HepG2 (cell line): Measurements from ENCODE around the gene OCSTAMP. TPM values are rescaled to one million over a fixed set of nuclear protein-coding genes. Genes with fewer than 3 reads are reported as not detected.

Experiments used
- ATAC-seq: fragments of 200-7000 bp; cut with Tn5 transposase; 3 replicates; pipeline ENCODE4 v1.9.1; 2020; ENCODE audit warnings: mild to moderate bottlenecking, moderate library complexity
- BruUV-seq: library from RNA; stranded (reverse); fragments of 400-500 nt; replicated peaks from 2 replicates; lab custom pipeline; 2021; lab: Mats Ljungman, UMichigan
- CTCF ChIA-PET: fragments of 300-600 bp; formaldehyde crosslinking; extraction: SDS; loops from one replicate; lab custom pipeline; 2021; ENCODE audit warnings: low total read pairs, inconsistent platforms, low intra/inter-chr PET ratio; lab: Yijun Ruan, JAX
- POLR2A ChIA-PET: fragments of 350-600 bp; sonication (Branson Sonifier 250); formaldehyde crosslinking; loops from one replicate; lab custom pipeline; 2020; ENCODE audit warnings: antibody characterized with exemption, inconsistent platforms; lab: Yijun Ruan, JAX
- DNase-seq: peaks from one replicate; pipeline ENCODE4 v3.0.0-alpha.2; 2015; ENCODE audit warnings: low spot score
- FAIRE-seq: peaks from 3 replicates; lab custom pipeline; 2011; peaks lifted over from hg19 to GRCh38; lab: Jason Lieb, UNC
- H2AFZ ChIP-seq: one replicate; pipeline ENCODE4 v1.6.1; 2011; ENCODE audit warnings: low read length, inconsistent platforms
- H3K27ac ChIP-seq: fragments of 300-600 bp; 3 replicates; pipeline ENCODE4 v1.8.0; 2011; ENCODE audit warnings: mixed run types, mild to moderate bottlenecking, mixed read lengths, low read length, inconsistent platforms; ENCODE audit not compliant: insufficient read depth; ENCODE audit errors: extremely low read length
- H3K27me3 ChIP-seq, 2 experiments: fragments of 200-600 bp in 1 of 2; 2 replicates in 1 of 2; 3 replicates in 1 of 2; pipeline versions ENCODE4 v1.6.0 to v1.8.0; 2011; ENCODE audit warnings: low read length in 2 of 2, mild to moderate bottlenecking in 2 of 2, moderate library complexity in 2 of 2, inconsistent platforms in 1 of 2; ENCODE audit not compliant: insufficient read depth in 2 of 2, control insufficient read depth in 1 of 2
- H3K36me3 ChIP-seq, 2 experiments: fragments of 200-600 bp in 1 of 2; replicated peaks in 1 of 2; 2 replicates in 1 of 2; 3 replicates in 1 of 2; pipeline versions ENCODE4 v1.5.1 to v1.8.0; 2011; ENCODE audit warnings: low read length in 2 of 2, inconsistent platforms in 1 of 2; ENCODE audit not compliant: insufficient read depth in 2 of 2, control insufficient read depth in 1 of 2
- H3K4me1 ChIP-seq: 2 replicates; pipeline ENCODE4 v1.5.1; 2012; ENCODE audit warnings: low read length, inconsistent platforms; ENCODE audit not compliant: insufficient read depth
- H3K4me2 ChIP-seq: 2 replicates; pipeline ENCODE4 v1.6.0; 2011; ENCODE audit warnings: low read depth, low read length, inconsistent platforms
- H3K4me3 ChIP-seq, 3 experiments: fragments of 200-600 bp in 1 of 3; sonication (generic), shearing (Covaris generic) in 1 of 3; replicated peaks in 1 of 3; 2 replicates each; pipeline ENCODE4 v1.5.1; 2011 to 2016; ENCODE audit warnings: low read length in 3 of 3, inconsistent platforms in 2 of 3, low read depth in 2 of 3, mild to moderate bottlenecking in 2 of 3, control low read depth in 1 of 3, mixed read lengths in 1 of 3; ENCODE audit not compliant: insufficient read depth in 1 of 3
- H3K79me2 ChIP-seq: one replicate; pipeline ENCODE4 v1.6.1; 2011; ENCODE audit warnings: low read length, inconsistent platforms; ENCODE audit not compliant: insufficient read depth
- H3K9ac ChIP-seq: 2 replicates; pipeline ENCODE4 v1.6.0; 2011; ENCODE audit warnings: mild to moderate bottlenecking, low read depth, low read length, inconsistent platforms; ENCODE audit not compliant: insufficient read depth
- H3K9me3 ChIP-seq: 2 replicates; pipeline ENCODE4 v1.5.1; 2012; ENCODE audit warnings: mild to moderate bottlenecking, low read length
- H4K20me1 ChIP-seq: 2 replicates; pipeline ENCODE4 v1.6.0; 2011; ENCODE audit warnings: inconsistent platforms, mild to moderate bottlenecking, low read length, moderate library complexity; ENCODE audit not compliant: insufficient read depth
- CCAR2 ChIP-seq: fragments of 200-400 bp; formaldehyde crosslinking; optimal IDR thresholded peaks from 2 replicates; pipeline ENCODE3; 2018; ENCODE audit warnings: low read depth, mild to moderate bottlenecking, low read length, moderate library complexity
- ELK4 ChIP-seq: sonication (generic); formaldehyde crosslinking; IDR thresholded peaks from 2 replicates; pipeline ENCODE4 v1.9.0; 2021; ENCODE audit warnings: missing genetic modification reagents, borderline replicate concordance
- FUBP1 ChIP-seq: sonication (generic); formaldehyde crosslinking; IDR thresholded peaks from 2 replicates; pipeline ENCODE4 v1.5.1; 2020; ENCODE audit warnings: missing genetic modification reagents, mild to moderate bottlenecking, borderline replicate concordance
- GABPB1 ChIP-seq: IDR thresholded peaks from 2 replicates; pipeline ENCODE4 v1.6.1; 2016; ENCODE audit warnings: mild to moderate bottlenecking, missing genetic modification reagents, moderate library complexity, missing compliant biosample characterization
- KDM4B ChIP-seq: sonication (generic); formaldehyde crosslinking; IDR thresholded peaks from 2 replicates; pipeline ENCODE4 v1.4.0; 2020; ENCODE audit warnings: missing genetic modification reagents
- PITX1 ChIP-seq: sonication (generic); formaldehyde crosslinking; IDR thresholded peaks from 2 replicates; pipeline ENCODE4 v1.5.1; 2020; ENCODE audit warnings: mild to moderate bottlenecking, missing genetic modification reagents
- PLRG1 ChIP-seq: fragments of 450-650 bp; conservative IDR thresholded peaks from 2 replicates; pipeline ENCODE4 v1.6.1; 2016
- ZBTB37 ChIP-seq: sonication (generic); formaldehyde crosslinking; IDR thresholded peaks from 2 replicates; pipeline ENCODE4 v1.4.0; 2020; ENCODE audit warnings: mild to moderate bottlenecking, missing genetic modification reagents
- ZMYM3 ChIP-seq: sonication (generic); formaldehyde crosslinking; IDR thresholded peaks from 2 replicates; pipeline ENCODE4 v1.5.1; 2020; ENCODE audit warnings: mild to moderate bottlenecking, missing genetic modification reagents
- ZNF549 ChIP-seq: sonication (generic); formaldehyde crosslinking; IDR thresholded peaks from 2 replicates; pipeline ENCODE4 v1.5.0; 2020; ENCODE audit warnings: missing genetic modification reagents
- ZNF629 ChIP-seq: sonication (generic); formaldehyde crosslinking; conservative IDR thresholded peaks from 2 replicates; pipeline ENCODE4 v1.5.0; 2020; ENCODE audit warnings: missing genetic modification reagents
- ZNF768 ChIP-seq: sonication (generic); formaldehyde crosslinking; IDR thresholded peaks from 2 replicates; pipeline ENCODE4 v1.4.0; 2020; ENCODE audit warnings: missing genetic modification reagents
- WGBS: methylation state at CpG from one replicate; pipeline ENCODE4 v1.1.6; 2017; ENCODE audit warnings: low lambda C conversion rate; 5-methylcytosine and 5-hydroxymethylcytosine counted together
- in situ Hi-C: cut with HindIII; loops from 2 replicates; pipeline ENCODE4 v1.10.0; 2017; ENCODE audit warnings: low pct_unique_long_range_greater_than_20kb; ENCODE audit not compliant: extremely low pct_ligation_motif_present
- intact Hi-C: fragments of 100-400 bp; cut with micrococcal nuclease; formaldehyde crosslinking; loops from one replicate; pipeline ENCODE4 v1.10.0; 2022; ENCODE audit not compliant: unreplicated experiment
- polyA plus RNA-seq, 8 experiments: library from polyadenylated mRNA; depleted of rRNA in 3 of 8; stranded (reverse) in 7 of 8; unstranded in 1 of 8; fragments of >200 nt; fragmentation: Illumina TruSeq in 4 of 8; extraction: Trizol in 4 of 8; gene quantifications; 2 replicates each; pipeline versions ENCODE4 v1.2.1 to v1.2.3, GENCODE V29; 2011 to 2016; ENCODE audit warnings: low read depth in 4 of 8, missing spikeins in 1 of 8, mixed read lengths in 1 of 8; ENCODE audit not compliant: insufficient read depth in 1 of 8
- total RNA-seq, 5 experiments: library from RNA; depleted of rRNA; stranded (reverse); fragments of >200 nt; fragmentation: Illumina TruSeq; extraction: Trizol; gene quantifications; 2 replicates each; pipeline ENCODE4 v1.2.3, GENCODE V29; 2016; ENCODE audit warnings: low read depth in 1 of 5
- TF ChIP-seq, protein P1 (sequence below): sonication (generic); formaldehyde crosslinking; IDR thresholded peaks from 2 replicates; pipeline ENCODE4 v1.4.0; 2020; ENCODE audit warnings: missing genetic modification reagents, mild to moderate bottlenecking, borderline replicate concordance

OCSTAMP gene
- total and polyA plus RNA-seq, 2 of the 13 experiments (the other 11 are each of a cell fraction or from before 2014, with no cell fraction given), result not detected

DNA sequence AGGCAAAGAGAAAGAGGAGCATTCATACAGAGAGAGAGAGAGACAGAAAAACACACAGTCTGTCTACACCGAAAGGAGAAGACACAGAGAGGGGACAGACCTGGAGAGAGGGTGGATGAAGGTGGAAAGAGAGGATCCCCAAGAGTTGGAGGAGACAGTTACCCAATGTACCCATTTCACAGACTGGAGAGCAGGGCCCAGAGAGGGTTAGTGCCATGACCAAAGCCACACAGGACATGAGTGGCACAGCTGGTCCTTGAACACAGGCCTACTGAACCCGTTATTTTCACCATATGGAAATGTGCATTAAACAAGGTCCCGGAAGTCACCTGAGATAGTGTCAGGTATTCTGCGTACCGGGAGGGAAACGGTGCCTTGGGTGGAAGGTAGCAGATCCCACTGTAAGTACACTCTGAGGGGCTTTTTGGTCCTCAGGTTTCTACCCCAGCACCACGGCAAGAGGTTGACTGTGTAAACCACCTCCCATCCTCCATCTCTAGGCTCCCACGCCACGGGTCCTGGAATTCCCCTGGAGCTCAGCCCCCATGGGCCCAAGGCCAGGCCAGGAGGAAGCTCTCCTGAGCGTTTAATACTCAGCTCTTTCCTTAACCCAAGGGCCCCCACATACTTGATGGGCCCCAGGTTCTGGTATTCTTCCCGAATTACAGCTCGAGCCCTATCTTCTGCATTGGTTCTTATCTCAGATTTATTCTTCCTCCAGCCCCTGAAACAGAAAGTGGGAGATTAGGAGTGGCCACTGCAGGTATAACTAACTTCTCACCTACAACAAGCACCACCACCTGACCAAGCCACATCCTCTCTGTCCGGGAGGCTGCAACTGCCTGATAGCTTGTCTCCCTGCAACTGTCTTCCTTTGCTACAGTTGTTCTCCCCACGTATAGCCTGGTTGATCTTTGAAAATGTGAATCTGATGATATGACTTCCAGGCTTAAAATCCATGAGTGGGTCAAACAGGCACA is 38.4 kb upstream of the OCSTAMP start:
- DNase-seq (no peak), ATAC-seq (no peak), FAIRE-seq (no peak)
- Histone ChIP-seq H3K79me2 (no peaks in the 10 kb centered on the region), H2AFZ (no peak overlapping the region), H3K4me1 (peaks cover 15% of the 10 kb centered on the region), H3K27me3 (no peaks in the 10 kb centered on the region), H3K36me3 (peaks cover 22 to 29% of the 10 kb centered on the region in 2 experiments; a peak in 4 of 5 replicates), H3K4me2 (no peak overlapping the region), H4K20me1 (no peaks in the 10 kb centered on the region), H3K9me3 (no peaks in the 10 kb centered on the region), H3K9ac (no peak overlapping the region), H3K27ac (no peak overlapping the region), H3K4me3 (no peak overlapping the region)
- POLR2A ChIA-PET, result no interaction called here
- CTCF ChIA-PET, result no interaction called here
- intact Hi-C loops (no loop called here), in situ Hi-C loops (no loop called here)
- WGBS, result 94% methylated on average over 14 of the region's 14 CpGs
- BruUV-seq, result no TSS peak
- TF ChIP-seq CCAR2 (no peak), FUBP1 (no peak), ZNF629 (CRISPR knock-in tag) (peak; percentile 89), ZNF768 (CRISPR knock-in tag) (peak; percentile 93), ZBTB37 (CRISPR knock-in tag) (no peak), ZNF549 (no peak), ZMYM3 (peak; percentile 73), PITX1 (CRISPR knock-in tag) (no peak), ELK4 (no peak), KDM4B (CRISPR knock-in tag) (no peak), GABPB1 (no peak), PLRG1 (0 out of 2 replicates have a peak, but pooled peaks have one; percentile 45)
- TF ChIP-seq, protein P1, sequence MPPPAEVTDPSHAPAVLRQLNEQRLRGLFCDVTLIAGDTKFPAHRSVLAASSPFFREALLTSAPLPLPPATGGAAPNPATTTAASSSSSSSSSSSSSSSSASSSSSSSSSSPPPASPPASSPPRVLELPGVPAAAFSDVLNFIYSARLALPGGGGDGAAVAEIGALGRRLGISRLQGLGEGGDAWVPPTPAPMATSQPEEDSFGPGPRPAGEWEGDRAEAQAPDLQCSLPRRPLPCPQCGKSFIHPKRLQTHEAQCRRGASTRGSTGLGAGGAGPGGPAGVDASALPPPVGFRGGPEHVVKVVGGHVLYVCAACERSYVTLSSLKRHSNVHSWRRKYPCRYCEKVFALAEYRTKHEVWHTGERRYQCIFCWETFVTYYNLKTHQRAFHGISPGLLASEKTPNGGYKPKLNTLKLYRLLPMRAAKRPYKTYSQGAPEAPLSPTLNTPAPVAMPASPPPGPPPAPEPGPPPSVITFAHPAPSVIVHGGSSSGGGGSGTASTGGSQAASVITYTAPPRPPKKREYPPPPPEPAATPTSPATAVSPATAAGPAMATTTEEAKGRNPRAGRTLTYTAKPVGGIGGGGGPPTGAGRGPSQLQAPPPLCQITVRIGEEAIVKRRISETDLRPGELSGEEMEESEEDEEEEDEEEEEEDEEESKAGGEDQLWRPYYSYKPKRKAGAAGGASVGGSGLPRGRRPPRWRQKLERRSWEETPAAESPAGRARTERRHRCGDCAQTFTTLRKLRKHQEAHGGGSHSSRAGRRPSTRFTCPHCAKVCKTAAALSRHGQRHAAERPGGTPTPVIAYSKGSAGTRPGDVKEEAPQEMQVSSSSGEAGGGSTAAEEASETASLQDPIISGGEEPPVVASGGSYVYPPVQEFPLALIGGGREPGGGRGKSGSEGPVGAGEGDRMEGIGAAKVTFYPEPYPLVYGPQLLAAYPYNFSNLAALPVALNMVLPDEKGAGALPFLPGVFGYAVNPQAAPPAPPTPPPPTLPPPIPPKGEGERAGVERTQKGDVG (CRISPR knock-in tag), result no peak
